Karpas-422 (cell line): ENCODE measurements around the gene UFD1. TPM values are rescaled to one million over a fixed set of nuclear protein-coding genes. Genes with fewer than 3 reads are reported as not detected.
A peak's percentile ranks its signal among the peaks of the same experiment; 100 is the strongest.
"Not testable (repeated sequence)": the region's sequence is repeated elsewhere in the genome, so short reads cannot be mapped to it uniquely, and the experiment has no call there.

Experiments
- DNase-seq: peaks from one replicate; pipeline ENCODE4 v3.0.0-alpha.2; 2015
- H2AFZ ChIP-seq: fragments of 200-600 bp; sonication (generic); 2 replicates; pipeline ENCODE4 v1.6.1; 2014; ENCODE audit warnings: antibody characterized with exemption, low read length, mixed read lengths
- H3K27ac ChIP-seq: fragments of 200-600 bp; sonication (generic); 2 replicates; pipeline ENCODE4 v1.5.1; 2014; ENCODE audit warnings: mild to moderate bottlenecking, low read length, moderate library complexity
- H3K27me3 ChIP-seq: fragments of 200-600 bp; sonication (generic); 2 replicates; pipeline ENCODE4 v1.6.1; 2014; ENCODE audit warnings: low read length, mixed read lengths
- H3K36me3 ChIP-seq: fragments of 200-600 bp; sonication (generic); 2 replicates; pipeline ENCODE4 v1.6.1; 2014; ENCODE audit warnings: low read length, mixed read lengths; ENCODE audit not compliant: insufficient read depth
- H3K4me1 ChIP-seq: fragments of 200-600 bp; sonication (generic); 2 replicates; pipeline ENCODE4 v1.6.1; 2014; ENCODE audit warnings: mild to moderate bottlenecking, low read length, mixed read lengths
- H3K4me2 ChIP-seq: fragments of 200-600 bp; sonication (generic); 2 replicates; pipeline ENCODE4 v1.6.1; 2014; ENCODE audit warnings: low read length, low read depth, mild to moderate bottlenecking; ENCODE audit not compliant: poor library complexity, severe bottlenecking
- H3K4me3 ChIP-seq: fragments of 200-600 bp; sonication (generic); 2 replicates; pipeline ENCODE4 v1.5.1; 2014; ENCODE audit warnings: mild to moderate bottlenecking, antibody characterized with exemption, low read length, mixed read lengths
- H3K79me2 ChIP-seq: fragments of 200-600 bp; sonication (generic); 2 replicates; pipeline ENCODE4 v1.6.1; 2014; ENCODE audit warnings: mild to moderate bottlenecking, low read length, mixed read lengths
- H3K9ac ChIP-seq: fragments of 200-600 bp; sonication (generic); 2 replicates; pipeline ENCODE4 v1.6.0; 2014; ENCODE audit warnings: low read length
- H3K9me2 ChIP-seq: fragments of 200-600 bp; sonication (generic), shearing (Covaris generic); replicated peaks from 2 replicates; pipeline ENCODE4 v1.6.0; 2014; ENCODE audit warnings: mild to moderate bottlenecking, low read length, moderate library complexity; ENCODE audit not compliant: insufficient read depth
- H3K9me3 ChIP-seq: fragments of 300-700, 200-600 bp; sonication (generic); 2 replicates; pipeline ENCODE4 v1.6.1; 2014; ENCODE audit warnings: low read length, mixed read lengths
- H4K20me1 ChIP-seq: fragments of 200-600 bp; sonication (generic); 2 replicates; pipeline ENCODE4 v1.6.1; 2014; ENCODE audit warnings: mild to moderate bottlenecking, antibody characterized with exemption, low read length, low read depth; ENCODE audit not compliant: insufficient read depth
- total RNA-seq: library from RNA; depleted of rRNA; stranded (reverse); fragments of >200 nt; shearing (Covaris generic); gene quantifications from 2 replicates; pipeline ENCODE4 v1.2.3, GENCODE V29; 2014; ENCODE audit warnings: low replicate concordance

UFD1 gene
- total RNA-seq, 1 experiment from 2014 or later = 91.5 TPM

DNA sequence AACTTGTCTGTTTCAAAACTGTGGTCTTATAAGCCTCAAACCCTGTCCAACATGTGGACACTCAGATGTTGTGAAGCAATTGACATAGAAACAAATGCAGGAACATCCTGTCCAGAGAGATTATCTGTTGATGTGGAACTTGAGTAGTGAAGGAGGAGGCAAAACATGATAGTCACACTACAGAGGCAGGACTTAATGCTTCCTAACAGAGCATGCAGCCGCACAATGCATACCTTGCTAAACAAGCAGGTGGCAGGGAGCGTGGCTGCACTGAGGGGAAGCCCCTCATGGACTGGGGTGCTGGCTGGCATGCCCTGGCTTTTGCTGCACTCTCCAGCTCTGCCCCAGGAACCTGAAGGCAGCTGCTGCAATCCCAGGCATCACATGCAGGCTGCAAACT is 36.8 kb downstream of the UFD1 start:
- H3K9ac ChIP-seq = no peak overlapping the region
- DNase-seq = no peak
- no peak overlapping the region for H3K27ac ChIP-seq
- H3K79me2 ChIP-seq = peaks cover 76% of the 10 kb centered on the region
- no peaks in the 10 kb centered on the region for H3K9me2 ChIP-seq
- no peaks in the 10 kb centered on the region for H3K27me3 ChIP-seq
- peaks cover 25% of the 10 kb centered on the region for H3K36me3 ChIP-seq
- H4K20me1 ChIP-seq = 0 out of 2 replicates have a peak, but pooled peaks cover 8% of the 10 kb centered on the region
- H3K4me3 ChIP-seq = no peak overlapping the region
- peaks cover 18% of the 10 kb centered on the region for H3K4me1 ChIP-seq
- H2AFZ ChIP-seq = no peak overlapping the region
- no peak overlapping the region for H3K4me2 ChIP-seq
- H3K9me3 ChIP-seq = no peaks in the 10 kb centered on the region

DNA sequence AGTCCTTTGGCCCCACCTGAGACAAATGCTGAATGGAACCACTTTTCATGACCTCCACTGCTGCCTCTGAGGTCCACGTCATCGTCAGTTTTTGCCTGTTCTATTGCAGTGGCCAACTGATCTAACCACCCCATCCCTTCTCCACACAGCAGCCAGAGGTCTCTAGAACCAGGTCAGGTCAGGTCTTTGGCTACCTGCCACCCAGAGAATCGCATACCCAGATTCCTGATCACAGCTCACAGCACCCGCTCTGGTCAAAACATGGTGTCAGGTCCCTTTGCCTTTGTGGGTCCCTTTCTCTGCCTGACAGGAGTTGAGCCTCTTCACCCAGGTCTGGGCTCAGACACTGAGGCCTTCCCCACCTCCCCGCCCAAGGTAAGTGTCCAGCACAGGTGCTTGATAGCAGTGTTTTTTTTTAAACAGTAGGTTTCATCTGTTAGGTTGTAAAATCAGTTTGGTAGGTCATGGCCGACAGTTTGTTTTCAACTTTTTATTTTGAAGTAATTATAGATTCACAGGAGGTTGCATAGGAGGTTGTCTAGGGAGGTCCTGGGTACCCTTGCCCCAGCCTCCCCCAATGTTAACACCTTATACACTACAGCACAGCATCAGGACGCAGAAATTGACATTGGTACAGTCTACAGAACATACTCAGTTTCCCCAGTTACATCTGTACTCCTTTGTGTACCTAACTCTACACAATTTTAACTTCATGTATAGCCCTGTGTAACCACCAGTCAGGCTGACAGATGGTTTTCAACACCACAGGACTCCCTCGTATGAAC is 38.4 kb downstream of the UFD1 start:
- no peak overlapping the region for H2AFZ ChIP-seq
- no peak overlapping the region for H3K27ac ChIP-seq
- H3K4me2 ChIP-seq = no peak overlapping the region
- H3K36me3 ChIP-seq = peaks cover 32% of the 10 kb centered on the region
- H3K9me2 ChIP-seq = no peaks in the 10 kb centered on the region
- peaks cover 61% of the 10 kb centered on the region for H3K79me2 ChIP-seq
- no peak for DNase-seq
- H3K27me3 ChIP-seq = no peaks in the 10 kb centered on the region
- H3K9ac ChIP-seq = no peak overlapping the region
- H3K9me3 ChIP-seq = no peaks in the 10 kb centered on the region
- no peak overlapping the region for H3K4me3 ChIP-seq
- peaks cover 10% of the 10 kb centered on the region; the same call in 1 of the 2 replicates for H4K20me1 ChIP-seq
- H3K4me1 ChIP-seq = peaks cover 15% of the 10 kb centered on the region

- no peaks in the 10 kb centered on the region for H3K9me2 ChIP-seq
- peaks cover 54% of the 10 kb centered on the region for H3K79me2 ChIP-seq
- H3K4me3 ChIP-seq = no peak overlapping the region
- H3K27me3 ChIP-seq = no peaks in the 10 kb centered on the region
- peaks cover 14% of the 10 kb centered on the region; the same call in 1 of the 2 replicates for H4K20me1 ChIP-seq
- no peak overlapping the region for H3K27ac ChIP-seq
- peaks cover 20% of the 10 kb centered on the region; the same call in 1 of the 2 replicates for H3K36me3 ChIP-seq
- no peaks in the 10 kb centered on the region for H3K9me3 ChIP-seq
- no peak overlapping the region for H3K9ac ChIP-seq
- no peak overlapping the region for H3K4me2 ChIP-seq
- peaks cover 32% of the 10 kb centered on the region for H3K4me1 ChIP-seq
- DNase-seq = no peak
- H2AFZ ChIP-seq = no peak overlapping the region
These were observed 40.7 kb downstream of the UFD1 start for GRCh38 chr22:19438298-19438697.

DNA sequence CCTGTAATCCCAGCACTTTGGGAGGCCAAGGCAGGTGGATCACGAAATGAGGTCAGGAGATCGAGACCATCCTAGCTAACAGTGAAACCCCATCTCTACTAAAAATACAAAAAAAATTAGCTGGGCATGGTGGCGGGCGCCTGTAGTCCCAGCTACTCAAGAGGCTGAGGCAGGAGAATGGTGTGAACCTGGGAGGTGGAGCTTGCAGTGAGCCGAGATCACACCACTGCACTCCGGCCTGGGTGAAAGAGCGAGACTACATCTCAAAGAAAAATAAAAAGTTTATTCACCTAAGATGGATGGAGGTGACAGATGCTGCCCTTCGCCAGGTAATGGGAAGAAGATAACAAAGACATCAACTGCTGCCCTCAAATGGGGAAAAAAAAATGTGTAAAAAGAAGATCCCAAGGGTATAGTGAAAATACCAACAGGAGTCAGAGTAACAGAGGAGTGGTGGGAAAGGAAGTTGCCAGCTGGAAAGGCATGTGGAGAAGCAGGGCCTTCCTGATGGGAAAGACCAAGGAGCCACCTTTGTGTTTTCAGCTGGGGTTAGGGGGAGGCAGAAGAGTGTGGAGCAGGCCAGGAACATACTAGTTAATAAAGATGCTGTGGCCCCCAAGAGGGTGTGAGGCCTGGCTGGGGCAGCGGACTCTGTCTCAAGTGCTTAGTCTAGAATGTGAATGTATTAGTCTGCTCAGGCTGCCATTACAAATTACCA is 42.4 kb downstream of the UFD1 start:
- not testable (repeated sequence) for H3K9ac ChIP-seq, H3K27me3 ChIP-seq, H3K9me3 ChIP-seq, H2AFZ ChIP-seq, H3K4me3 ChIP-seq, H3K9me2 ChIP-seq, H3K27ac ChIP-seq, H3K4me2 ChIP-seq, H4K20me1 ChIP-seq, DNase-seq
- peaks cover 11% of the 10 kb centered on the region; the same call in 1 of the 2 replicates for H3K36me3 ChIP-seq
- H3K79me2 ChIP-seq = peaks cover 47% of the 10 kb centered on the region
- H3K4me1 ChIP-seq = peaks cover 35% of the 10 kb centered on the region

DNA sequence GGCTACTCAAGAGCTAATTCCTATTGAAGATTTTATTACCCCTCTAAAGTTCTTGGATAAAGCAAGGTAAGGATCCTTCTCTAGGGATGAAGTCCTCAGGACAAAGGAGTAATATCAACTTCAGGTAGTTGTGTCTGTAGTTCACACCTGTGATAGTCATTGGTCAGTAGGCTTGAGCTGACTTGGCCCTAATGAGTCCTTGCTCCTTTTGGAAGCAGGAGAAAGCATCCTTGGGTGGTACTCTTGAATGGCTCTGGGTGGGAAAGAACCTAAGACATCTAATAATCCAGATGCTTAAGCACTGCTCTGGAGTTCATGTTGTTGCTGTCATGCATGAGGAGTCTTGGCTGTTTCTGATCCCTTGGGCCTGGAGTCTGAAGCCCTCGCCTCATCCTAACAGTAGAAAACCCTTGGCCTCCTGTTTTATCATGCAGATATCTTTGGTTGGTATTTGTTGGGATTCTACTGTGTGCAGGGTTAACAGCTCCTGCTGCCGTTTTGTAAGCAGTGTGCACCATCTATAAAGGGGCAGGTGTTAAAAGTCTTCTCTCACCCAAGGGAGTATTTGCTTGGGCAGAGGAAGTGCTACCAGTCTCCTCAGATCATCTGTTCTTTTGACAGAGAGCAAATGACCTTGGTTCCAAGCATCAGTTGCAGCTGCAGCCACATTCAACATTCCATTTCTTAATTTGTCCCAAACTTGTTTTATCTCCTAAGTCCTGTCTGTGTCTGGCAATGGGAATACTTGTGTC is 44.0 kb downstream of the UFD1 start:
- peaks cover 7% of the 10 kb centered on the region; the same call in 1 of the 2 replicates for H3K36me3 ChIP-seq
- H3K4me2 ChIP-seq = peak overlapping the region; percentile 48
- H3K4me3 ChIP-seq = peak overlapping the region; percentile 21; the same call in 1 of the 2 replicates
- no peaks in the 10 kb centered on the region for H3K9me3 ChIP-seq
- H2AFZ ChIP-seq = no peak overlapping the region
- H3K4me1 ChIP-seq = peaks cover 39% of the 10 kb centered on the region
- peaks cover 15% of the 10 kb centered on the region; the same call in 1 of the 2 replicates for H4K20me1 ChIP-seq
- peak overlapping the region; percentile 66 for H3K27ac ChIP-seq
- H3K9me2 ChIP-seq = no peaks in the 10 kb centered on the region
- peak overlapping the region; percentile 1; the same call in 1 of the 2 replicates for H3K9ac ChIP-seq
- H3K79me2 ChIP-seq = peaks cover 45% of the 10 kb centered on the region
- H3K27me3 ChIP-seq = no peaks in the 10 kb centered on the region
- peak; percentile 63 for DNase-seq

DNA sequence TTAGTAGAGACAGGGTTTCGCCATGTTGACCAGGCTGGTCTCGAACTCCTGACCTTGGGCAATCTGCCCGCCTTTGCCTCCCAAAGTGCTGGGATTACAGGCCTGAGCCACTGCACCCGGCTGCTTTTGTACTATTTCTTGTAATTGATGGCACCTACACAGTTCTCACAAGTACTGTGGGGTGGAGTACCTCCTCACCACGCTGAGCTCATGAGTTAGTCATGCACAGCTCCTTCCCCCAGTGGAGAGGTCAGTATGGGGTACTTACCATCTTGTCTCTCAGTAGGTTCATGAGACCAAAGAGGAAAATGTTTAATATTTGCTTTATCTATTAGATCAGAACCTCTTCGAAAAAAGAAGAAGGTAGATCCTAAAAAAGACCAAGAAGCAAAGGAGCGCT is 44.6 kb downstream of the UFD1 start:
- Histone ChIP-seq H3K27ac (peak overlapping the region; percentile 66), H3K4me1 (peaks cover 45% of the 10 kb centered on the region), H3K9ac (0 out of 2 replicates have a peak overlapping the region, but pooled peaks have one; percentile 1), H2AFZ (no peak overlapping the region), H3K27me3 (no peaks in the 10 kb centered on the region), H4K20me1 (peaks cover 21% of the 10 kb centered on the region; the same call in 1 of the 2 replicates), H3K4me3 (peak overlapping the region; percentile 21; the same call in 1 of the 2 replicates), H3K79me2 (peaks cover 48% of the 10 kb centered on the region), H3K9me3 (no peaks in the 10 kb centered on the region), H3K4me2 (peak overlapping the region; percentile 48), H3K36me3 (peaks cover 10% of the 10 kb centered on the region; the same call in 1 of the 2 replicates), H3K9me2 (no peaks in the 10 kb centered on the region)
- no peak for DNase-seq

- peak within 1 kb of the TSS; percentile 67; the same call in 1 of the 2 replicates for H2AFZ ChIP-seq
- no peaks in the 10 kb centered on the region for H3K9me3 ChIP-seq
- DNase-seq = peak; percentile 98
- H3K27ac ChIP-seq = peak within 1 kb of the TSS; percentile 93
- peaks cover 27% of the 10 kb centered on the region; the same call in 1 of the 2 replicates for H3K36me3 ChIP-seq
- no peaks in the 10 kb centered on the region for H3K9me2 ChIP-seq
- H3K79me2 ChIP-seq = peaks cover 65% of the 10 kb centered on the region
- peaks cover 60% of the 10 kb centered on the region for H3K4me1 ChIP-seq
- peak within 1 kb of the TSS; percentile 99 for H3K4me2 ChIP-seq
- peaks cover 33% of the 10 kb centered on the region for H4K20me1 ChIP-seq
- peak within 1 kb of the TSS; percentile 100 for H3K9ac ChIP-seq
- H3K4me3 ChIP-seq = peak within 1 kb of the TSS; percentile 99
- no peaks in the 10 kb centered on the region for H3K27me3 ChIP-seq
These were observed 46.7 kb downstream of the UFD1 start, which contains the start of gene MRPL40 for GRCh38 chr22:19432133-19432851. TSS of gene MRPL40 (plus strand) at chr22:19432545. CDS start at chr22:19432555, 10 bp downstream.
